ENCODE results near the gene SPAG16. TPM values are rescaled to one million over a fixed set of nuclear protein-coding genes. Genes with fewer than 3 reads are reported as not detected.

Gene SPAG16
- polyA plus RNA-seq, 1 of the 3 experiments (the other 2 are of a cell fraction) = 29.5 TPM

DNA sequence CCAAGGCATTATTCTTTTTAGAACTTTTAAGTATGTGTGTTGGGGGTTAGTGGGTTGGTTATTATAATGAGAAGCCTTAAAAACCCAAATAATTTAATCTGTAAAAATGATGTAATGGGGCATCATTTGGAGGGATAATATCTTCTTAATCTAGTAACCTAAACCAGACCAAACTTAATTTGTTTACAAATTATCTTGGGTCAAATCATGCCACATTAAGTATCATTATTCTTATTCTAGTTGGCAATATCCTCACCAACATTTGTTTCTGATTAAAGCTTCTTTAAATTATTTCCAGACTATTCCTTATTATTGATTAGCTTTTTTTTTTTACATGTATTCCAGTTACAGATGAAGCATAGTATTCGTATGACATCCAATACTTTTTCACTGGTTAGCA is 1041.1 kb downstream of the SPAG16 start:
- no peak for DNase-seq
- no peaks in the 10 kb centered on the region for H3K36me3 ChIP-seq (replicated peaks in 1 of 2; ENCODE audit: control insufficient read depth in 1 of 2, insufficient read depth in 2 of 2, low read length in 1 of 2)
- CTCF ChIA-PET = interaction anchor here (0.7 to 0.9 kb wide), 2 partner anchors 15 to 16 kb away, joined by 3 read pairs; no protein-coding TSS in a partner anchor
- no peaks in the 10 kb centered on the region for H3K9me3 ChIP-seq
- no peak overlapping the region for H3K27ac ChIP-seq (ENCODE audit: low read depth in 2 of 2, low read length in 1 of 2)
- H3K9me2 ChIP-seq = no peaks in the 10 kb centered on the region
- TF ChIP-seq GABPA (IDR thresholded peaks at IDR 0.05; ENCODE audit: low read depth) = no peak
- TF ChIP-seq TAF1 (IDR thresholded peaks at IDR 0.05; ENCODE audit: borderline replicate concordance, low read depth, low read length) = no peak
- TF ChIP-seq CHD2 (IDR thresholded peaks at IDR 0.05; ENCODE audit: low read length, partially characterized antibody) = peak; percentile 7
- peak in 1 of 2 experiments; percentile 41; a peak in 1 of 4 replicates for TF ChIP-seq EP300 (IDR thresholded peaks at IDR 0.05; ENCODE audit: borderline replicate concordance in 1 of 2, low read depth in 1 of 2, low read length in 1 of 2)
- H3F3A ChIP-seq (replicated peaks; ENCODE audit: insufficient read depth) = no peaks in the 10 kb centered on the region
- POLR2A ChIA-PET = no interaction called here
- no peaks in the 10 kb centered on the region for H3K27me3 ChIP-seq (ENCODE audit: insufficient read depth)
- no peak overlapping the region for H3K4me2 ChIP-seq
- no peaks in the 10 kb centered on the region for H3K79me2 ChIP-seq (ENCODE audit: insufficient read depth)
- H3K9ac ChIP-seq = no peak overlapping the region
- no peaks in the 10 kb centered on the region; a peak in 1 of 4 replicates for H3K4me1 ChIP-seq (ENCODE audit: control insufficient read depth in 1 of 2, insufficient read depth in 2 of 2, low read depth in 1 of 2, low read length in 1 of 2)
- no peak overlapping the region for H2AFZ ChIP-seq (ENCODE audit: low read depth)
- WGBS (ENCODE audit: low lambda C conversion rate) = 42% methylated on average over 1 of the region's 1 CpG
- H3K4me3 ChIP-seq (ENCODE audit: low read depth in 2 of 2, low read length in 1 of 2) = no peak overlapping the region
- no peaks in the 10 kb centered on the region for H4K20me1 ChIP-seq (ENCODE audit: insufficient read depth)

DNA sequence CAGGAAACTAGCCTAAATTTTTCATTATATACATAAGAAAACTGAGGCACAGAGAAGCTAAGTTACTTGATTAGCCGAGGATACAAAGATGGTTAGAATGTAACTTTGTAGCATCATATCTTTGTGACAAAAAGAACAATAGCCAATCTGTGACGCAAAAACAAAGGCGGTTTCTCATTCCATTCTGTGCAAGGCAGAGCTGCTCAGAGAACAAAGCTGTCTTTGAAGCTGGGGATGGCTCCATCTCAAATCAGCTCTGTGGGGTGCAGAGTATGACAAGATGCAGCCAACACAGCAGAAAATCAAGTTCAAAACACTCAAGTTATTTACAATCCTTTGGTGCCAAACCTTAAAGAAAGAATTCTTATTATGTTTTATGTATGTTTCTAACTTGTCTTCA is 1044.7 kb downstream of the SPAG16 start:
- Histone ChIP-seq H3K9me2 (no peaks in the 10 kb centered on the region), H4K20me1 (ENCODE audit: insufficient read depth) (no peaks in the 10 kb centered on the region), H2AFZ (ENCODE audit: low read depth) (no peak overlapping the region), H3K27ac (ENCODE audit: low read depth in 2 of 2, low read length in 1 of 2) (no peak overlapping the region), H3K27me3 (ENCODE audit: insufficient read depth) (no peaks in the 10 kb centered on the region), H3K4me2 (no peak overlapping the region), H3K9me3 (no peaks in the 10 kb centered on the region), H3K79me2 (ENCODE audit: insufficient read depth) (no peaks in the 10 kb centered on the region), H3K4me3 (ENCODE audit: low read depth in 2 of 2, low read length in 1 of 2) (no peak overlapping the region; a peak in 1 of 4 replicates), H3K4me1 (ENCODE audit: control insufficient read depth in 1 of 2, insufficient read depth in 2 of 2, low read depth in 1 of 2, low read length in 1 of 2) (no peaks in the 10 kb centered on the region; a peak in 1 of 4 replicates), H3K9ac (no peak overlapping the region), H3K36me3 (replicated peaks in 1 of 2; ENCODE audit: control insufficient read depth in 1 of 2, insufficient read depth in 2 of 2, low read length in 1 of 2) (no peaks in the 10 kb centered on the region), H3F3A (replicated peaks; ENCODE audit: insufficient read depth) (no peaks in the 10 kb centered on the region)
- CTCF ChIA-PET = interaction anchor here (0.9 kb wide), 1 partner anchor 237 kb away, joined by 3 read pairs; no protein-coding TSS in a partner anchor
- TF ChIP-seq, protein P1, sequence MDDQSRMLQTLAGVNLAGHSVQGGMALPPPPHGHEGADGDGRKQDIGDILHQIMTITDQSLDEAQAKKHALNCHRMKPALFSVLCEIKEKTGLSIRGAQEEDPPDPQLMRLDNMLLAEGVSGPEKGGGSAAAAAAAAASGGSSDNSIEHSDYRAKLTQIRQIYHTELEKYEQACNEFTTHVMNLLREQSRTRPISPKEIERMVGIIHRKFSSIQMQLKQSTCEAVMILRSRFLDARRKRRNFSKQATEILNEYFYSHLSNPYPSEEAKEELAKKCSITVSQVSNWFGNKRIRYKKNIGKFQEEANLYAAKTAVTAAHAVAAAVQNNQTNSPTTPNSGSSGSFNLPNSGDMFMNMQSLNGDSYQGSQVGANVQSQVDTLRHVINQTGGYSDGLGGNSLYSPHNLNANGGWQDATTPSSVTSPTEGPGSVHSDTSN (IDR thresholded peaks at IDR 0.05) = no peak
- TF ChIP-seq RFX5 (IDR thresholded peaks at IDR 0.05; ENCODE audit: low read length) (no peak), YY1 (IDR thresholded peaks at IDR 0.05; ENCODE audit: low read depth) (no peak), FOSL2 (IDR thresholded peaks at IDR 0.05; ENCODE audit: borderline replicate concordance, low read depth) (no peak), MEF2A (IDR thresholded peaks at IDR 0.05; ENCODE audit: borderline replicate concordance, low read depth) (no peak), GABPA (IDR thresholded peaks at IDR 0.05; ENCODE audit: low read depth) (no peak), POLR2AphosphoS5 (IDR thresholded peaks at IDR 0.05; ENCODE audit: low read depth, low read length) (no peak)
- TF ChIP-seq, protein P2, sequence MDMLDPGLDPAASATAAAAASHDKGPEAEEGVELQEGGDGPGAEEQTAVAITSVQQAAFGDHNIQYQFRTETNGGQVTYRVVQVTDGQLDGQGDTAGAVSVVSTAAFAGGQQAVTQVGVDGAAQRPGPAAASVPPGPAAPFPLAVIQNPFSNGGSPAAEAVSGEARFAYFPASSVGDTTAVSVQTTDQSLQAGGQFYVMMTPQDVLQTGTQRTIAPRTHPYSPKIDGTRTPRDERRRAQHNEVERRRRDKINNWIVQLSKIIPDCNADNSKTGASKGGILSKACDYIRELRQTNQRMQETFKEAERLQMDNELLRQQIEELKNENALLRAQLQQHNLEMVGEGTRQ (IDR thresholded peaks at IDR 0.05; ENCODE audit: borderline replicate concordance, low read depth, low read length) = no peak
- no peak for DNase-seq
- POLR2A ChIA-PET = no interaction called here
- WGBS (ENCODE audit: low lambda C conversion rate) = 71% methylated on average over 3 of the region's 3 CpGs
